Measurements from ENCODE around the gene ANKRD22.
"Not testable (repeated sequence)": the region's sequence is repeated elsewhere in the genome, so short reads cannot be mapped to it uniquely, and the experiment has no call there.

ANKRD22 gene

GRCh38 chr10:88877298-88877697 is 25.7 kb upstream of the ANKRD22 start:
- no peak for DNase-seq

DNA sequence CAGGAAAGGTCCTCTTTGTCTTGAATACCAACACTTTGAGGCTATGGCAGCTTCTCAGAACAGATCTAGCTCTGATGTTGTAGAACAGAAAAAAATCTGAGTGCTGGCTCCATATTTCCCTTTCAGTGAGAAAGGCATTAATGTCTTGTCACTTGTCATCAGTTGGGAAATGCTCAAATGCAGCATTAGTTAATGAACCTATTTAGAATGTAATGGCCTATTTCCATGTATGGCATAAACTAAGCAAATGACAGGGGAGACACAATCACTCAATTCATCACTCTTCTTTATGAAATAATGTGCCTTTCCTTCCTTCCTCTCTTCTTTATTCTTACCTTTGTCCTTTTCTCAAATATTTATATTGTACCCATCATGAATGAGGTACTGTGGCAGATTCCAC is 23.4 kb upstream of the ANKRD22 start:
- DNase-seq = no peak

DNA sequence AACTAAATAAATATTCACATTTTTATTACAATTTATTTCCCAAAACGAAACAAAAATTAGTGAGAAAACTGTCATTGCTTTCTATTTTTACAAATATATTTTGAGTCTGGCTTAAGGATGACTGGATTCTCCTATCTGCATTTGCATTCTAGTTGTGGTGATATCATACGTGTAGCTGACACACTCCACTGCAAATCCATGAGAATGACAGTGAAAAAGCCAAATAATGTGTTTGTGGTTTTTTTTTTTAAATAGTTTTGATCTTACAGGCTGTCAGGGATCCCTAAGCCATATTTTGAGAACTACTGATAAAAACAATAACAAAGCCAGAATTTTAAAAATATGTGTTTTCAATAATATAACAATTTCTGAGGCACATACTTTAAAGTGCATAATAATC is 22.6 kb upstream of the ANKRD22 start:
- DNase-seq = no peak

DNA sequence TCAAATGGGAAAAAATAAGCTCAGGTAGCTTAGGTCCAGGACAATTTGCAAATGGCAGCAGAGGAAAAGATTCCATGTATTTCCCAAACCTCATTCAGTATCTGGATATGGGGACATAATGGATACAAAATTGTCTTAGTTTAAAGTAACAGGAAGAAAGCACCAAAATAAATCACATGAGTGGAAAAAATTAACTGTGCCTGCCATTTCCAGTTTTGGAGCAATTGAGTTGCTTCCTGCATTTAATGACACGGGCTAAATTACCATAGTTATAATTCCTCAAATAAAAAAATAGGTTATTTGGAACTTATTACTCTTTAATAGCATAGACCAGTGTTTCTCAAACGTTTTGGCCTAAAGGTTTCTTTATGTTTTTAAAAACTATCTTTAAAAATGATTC is 22.1 kb upstream of the ANKRD22 start:
- DNase-seq = no peak

- no peak for DNase-seq
These were observed 18.4 kb upstream of the ANKRD22 start for GRCh38 chr10:88870089-88870488.

DNA sequence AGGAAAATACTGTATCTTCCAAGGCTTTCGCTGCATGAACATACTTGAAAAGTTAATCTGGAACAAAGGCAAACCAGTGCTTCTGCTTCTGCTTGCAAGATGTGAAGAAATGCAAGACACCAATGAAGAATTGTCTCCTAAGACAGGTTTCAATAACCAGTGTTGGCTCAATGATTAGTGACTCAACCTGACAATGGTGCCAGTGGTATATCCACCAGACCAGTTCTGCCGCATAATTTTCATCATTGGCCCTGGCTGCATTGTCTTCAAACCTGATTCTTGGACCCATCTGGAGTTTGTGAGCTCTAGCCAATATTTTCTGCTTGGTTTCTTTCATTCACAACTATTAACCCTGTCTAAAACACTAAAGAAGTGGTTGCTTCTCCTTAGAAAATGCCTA is 14.8 kb upstream of the ANKRD22 start:
- DNase-seq = no peak

DNA sequence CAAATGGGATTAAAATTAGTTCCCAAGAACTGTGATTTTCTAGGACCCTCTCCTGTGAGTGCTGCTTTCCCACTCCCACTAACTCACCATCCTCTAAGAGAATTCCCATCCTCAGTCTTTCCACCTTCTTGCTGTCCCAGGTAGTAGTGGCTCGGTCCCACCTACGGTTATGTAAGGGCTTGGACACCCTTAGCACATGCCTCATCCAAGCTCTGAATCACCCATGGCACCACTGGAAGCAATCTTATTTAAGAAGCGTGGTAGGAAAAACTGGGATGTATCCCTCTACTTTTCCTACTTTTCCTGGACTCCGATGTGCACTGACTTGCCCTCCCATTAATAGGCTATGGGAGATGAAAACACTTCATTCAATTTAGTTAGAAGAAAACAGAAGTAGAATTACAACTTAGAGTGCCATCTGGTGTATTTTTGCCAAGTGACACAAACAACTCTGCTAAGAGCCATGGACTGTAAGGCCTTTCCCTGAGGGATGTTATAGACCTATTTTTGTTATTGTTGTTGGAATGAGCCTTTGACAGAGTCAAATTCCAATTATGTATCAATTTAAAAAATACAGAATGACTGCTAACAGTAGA is 13.7 kb upstream of the ANKRD22 start:
- peak; percentile 49 for DNase-seq

DNA sequence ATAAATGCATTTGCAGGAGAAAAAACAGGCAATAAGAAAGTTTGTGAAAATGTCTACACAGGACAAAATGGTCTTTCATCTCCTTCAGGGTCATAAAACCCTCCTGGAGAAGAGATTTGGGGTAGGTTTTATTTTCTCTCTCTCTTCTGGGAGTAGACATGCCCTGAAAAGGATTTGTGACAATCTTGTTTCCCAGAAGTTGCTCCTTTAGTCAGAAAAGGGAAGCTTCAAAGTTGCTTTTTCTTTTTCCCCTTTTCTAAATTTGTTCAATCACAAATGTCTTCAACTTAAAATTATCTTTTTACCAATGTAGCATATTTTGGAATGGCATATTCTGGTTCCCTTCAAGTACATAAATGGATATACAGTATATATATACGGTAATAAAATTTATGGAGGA is 9.4 kb upstream of the ANKRD22 start:
- DNase-seq = no peak

DNA sequence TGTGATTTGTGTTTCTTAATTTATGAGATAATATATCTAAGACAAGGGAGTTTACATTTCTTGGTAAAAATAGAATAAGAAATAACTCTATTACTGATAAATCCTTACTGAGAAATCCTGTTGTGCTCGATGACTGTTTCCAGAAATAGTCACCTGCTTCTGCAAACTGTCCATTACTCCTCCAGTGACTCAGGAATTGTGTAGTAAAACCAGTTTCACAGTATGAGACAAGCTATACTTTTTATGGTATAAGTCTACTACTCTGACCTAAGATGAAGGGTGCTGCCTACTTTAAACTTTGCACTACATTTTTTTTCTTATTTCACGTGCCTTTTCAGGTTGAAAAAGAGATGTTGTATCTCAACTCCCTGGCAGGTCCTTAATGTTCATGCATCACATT is 6.8 kb upstream of the ANKRD22 start:
- DNase-seq = no peak

GRCh38 chr10:88857831-88858230 is 6.2 kb upstream of the ANKRD22 start:
- no peak for DNase-seq

- no peak for DNase-seq
These were observed 3.0 kb upstream of the ANKRD22 start for GRCh38 chr10:88854684-88855083.

- DNase-seq = no peak
These were observed 1.7 kb upstream of the ANKRD22 start for GRCh38 chr10:88853155-88853881.

- no peak for DNase-seq
These were observed 683 bp upstream of the ANKRD22 start for GRCh38 chr10:88852327-88852726.

- no peak for DNase-seq
These were observed 932 bp downstream of the ANKRD22 start for GRCh38 chr10:88850712-88851111.

- peak; percentile 70 for DNase-seq
These were observed 2.4 kb downstream of the ANKRD22 start for GRCh38 chr10:88849234-88849633.

- DNase-seq = peak; percentile 90
These were observed 3.1 kb downstream of the ANKRD22 start for GRCh38 chr10:88848499-88848898.

GRCh38 chr10:88843171-88843570 is 8.5 kb downstream of the ANKRD22 start:
- no peak for DNase-seq

- DNase-seq = no peak
These were observed 10.1 kb downstream of the ANKRD22 start for GRCh38 chr10:88841316-88842111.

DNA sequence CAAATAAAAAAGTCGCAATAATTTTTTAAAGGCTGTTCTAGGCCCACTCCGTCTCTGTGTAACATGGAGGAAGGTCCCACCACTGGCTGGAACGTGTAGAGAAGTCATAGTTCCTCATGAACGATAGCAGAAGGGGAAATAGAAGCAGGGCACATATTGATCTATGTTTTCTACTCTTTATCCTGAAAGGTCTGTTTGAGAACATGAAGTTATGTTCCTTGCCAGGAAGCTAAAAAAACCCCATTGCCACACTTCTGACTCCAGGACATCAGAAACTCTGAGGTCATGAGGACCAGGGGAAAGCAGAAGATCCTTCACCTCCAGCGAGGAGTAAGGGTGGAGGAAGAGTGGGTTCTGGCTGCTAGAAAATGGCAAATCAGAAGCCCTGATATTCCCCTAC is 10.8 kb downstream of the ANKRD22 start:
- no peak for DNase-seq

DNA sequence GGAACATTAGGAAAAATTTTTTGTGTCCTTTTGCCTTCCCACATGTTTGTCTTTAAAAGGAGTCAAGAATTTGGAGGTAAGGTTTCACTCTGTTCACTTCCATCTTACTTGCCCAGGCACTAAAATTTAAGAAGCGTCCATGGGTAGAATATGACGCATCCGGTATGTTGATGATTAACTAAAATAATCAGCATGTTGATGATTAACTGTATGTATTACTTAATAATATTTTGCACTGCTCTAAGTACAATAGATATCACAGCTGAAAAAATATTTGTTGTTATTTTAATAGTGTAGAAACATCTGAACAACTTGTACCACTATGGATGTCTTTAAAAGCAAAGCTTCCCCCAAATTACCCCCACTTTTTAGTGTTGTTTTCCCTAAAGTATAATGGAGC is 11.5 kb downstream of the ANKRD22 start:
- no peak for DNase-seq

DNA sequence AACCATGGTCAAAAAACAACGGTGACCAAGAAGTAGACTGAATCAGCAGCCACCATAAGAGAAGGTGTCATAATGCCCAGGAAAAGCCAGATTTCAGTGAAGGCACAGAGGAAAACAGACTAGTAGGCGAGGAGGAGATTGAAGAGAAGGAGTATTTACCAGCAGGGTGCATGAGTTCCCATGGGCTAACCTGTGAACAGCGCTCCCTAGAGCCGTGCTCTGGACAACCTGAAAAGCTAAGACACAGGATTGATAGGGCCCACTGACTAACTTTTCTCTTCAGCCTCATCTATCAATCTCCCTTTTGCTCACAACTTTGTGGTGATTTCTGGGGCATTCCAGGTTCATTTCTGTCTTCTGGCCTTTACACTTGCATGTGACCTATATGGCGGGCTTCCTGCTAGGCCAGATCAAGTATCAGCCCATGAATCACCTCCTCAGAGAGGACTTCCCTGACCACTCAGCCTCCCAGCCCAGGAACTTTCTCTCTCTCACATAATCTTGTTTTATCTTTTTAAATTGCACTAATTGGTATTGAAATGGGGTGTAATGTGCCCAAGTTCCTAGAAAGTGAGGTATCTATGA is 12.8 kb downstream of the ANKRD22 start:
- no peak for DNase-seq

DNA sequence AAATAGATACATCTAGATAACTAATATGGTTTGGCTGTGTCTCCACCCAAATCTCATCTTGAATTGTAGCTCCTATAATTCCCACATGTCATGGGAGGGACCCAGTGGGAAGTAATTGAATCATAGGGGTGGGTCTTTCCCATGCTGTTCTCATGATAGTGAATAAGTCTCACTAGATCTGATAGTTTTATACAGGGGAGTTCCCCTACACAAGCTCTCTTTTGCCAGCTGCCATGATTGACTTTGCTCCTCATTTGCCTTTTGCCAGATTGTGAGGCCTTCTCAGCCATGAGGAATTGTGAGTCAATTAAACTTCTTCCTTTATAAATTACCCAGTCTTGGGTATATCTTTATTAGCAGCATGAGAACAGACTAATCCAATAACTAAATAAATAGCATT is 14.0 kb downstream of the ANKRD22 start:
- DNase-seq = not testable (repeated sequence)

- DNase-seq = no peak
These were observed 15.8 kb downstream of the ANKRD22 start for GRCh38 chr10:88835910-88836221.
